Measurements from ENCODE around the gene NDOR1. TPM values are rescaled to one million over a fixed set of nuclear protein-coding genes. Genes with fewer than 3 reads are reported as not detected.

NDOR1 gene
- total RNA-seq, 2 donors from 2014 or later, result 6.6 TPM

- Histone ChIP-seq H3K4me3 (no peak overlapping the region), H3K36me3 (peaks cover 11% of the 10 kb centered on the region), H3K27ac (no peak overlapping the region), H3K27me3 (no peaks in the 10 kb centered on the region), H3K9me3 (no peaks in the 10 kb centered on the region), H3K4me1 (peaks cover 0 to 30% of the 10 kb centered on the region in 2 donors)
- no peak for TF ChIP-seq CTCF (IDR thresholded peaks at IDR 0.05)
- no peak for DNase-seq (ENCODE audit: low spot score)
Observed at GRCh38 chr9:137247916-137248175, 42.3 kb downstream of the NDOR1 start.

- Histone ChIP-seq H3K4me3 (no peak overlapping the region), H3K27me3 (no peaks in the 10 kb centered on the region), H3K9me3 (no peaks in the 10 kb centered on the region), H3K36me3 (no peaks in the 10 kb centered on the region), H3K27ac (no peak overlapping the region), H3K4me1 (peaks cover 0 to 26% of the 10 kb centered on the region in 2 donors)
- no peak for TF ChIP-seq CTCF (IDR thresholded peaks at IDR 0.05)
- DNase-seq (ENCODE audit: low spot score), result no peak
Observed at GRCh38 chr9:137250329-137251193, 45.1 kb downstream of the NDOR1 start.

- H3K27me3 ChIP-seq, result no peaks in the 10 kb centered on the region
- H3K4me3 ChIP-seq, result no peak within 1 kb of the TSS
- no peak within 1 kb of the TSS for H3K27ac ChIP-seq
- no peaks in the 10 kb centered on the region for H3K36me3 ChIP-seq
- TF ChIP-seq CTCF (IDR thresholded peaks at IDR 0.05), result no peak
- no peak for DNase-seq (ENCODE audit: low spot score)
- peaks cover 0 to 30% of the 10 kb centered on the region in 2 donors for H3K4me1 ChIP-seq
- H3K9me3 ChIP-seq, result no peaks in the 10 kb centered on the region
Observed at GRCh38 chr9:137251194-137251461, 45.6 kb downstream of the NDOR1 start, which contains the start of gene STPG3. Gene STPG3 (plus strand): TSS chr9:137251286. CDS start chr9:137251287, 1 bp downstream.

- Histone ChIP-seq H3K4me3 (no peak overlapping the region), H3K27me3 (no peaks in the 10 kb centered on the region), H3K9me3 (no peaks in the 10 kb centered on the region), H3K36me3 (peaks cover 3% of the 10 kb centered on the region), H3K4me1 (peaks cover 0 to 36% of the 10 kb centered on the region in 2 donors), H3K27ac (no peak overlapping the region)
- DNase-seq (ENCODE audit: low spot score), result no peak
- TF ChIP-seq CTCF (IDR thresholded peaks at IDR 0.05), result no peak
Observed at GRCh38 chr9:137251490-137252268, 46.2 kb downstream of the NDOR1 start.

- peaks cover 4% of the 10 kb centered on the region for H3K36me3 ChIP-seq
- H3K4me3 ChIP-seq, result no peak overlapping the region
- H3K4me1 ChIP-seq, result peaks cover 0 to 40% of the 10 kb centered on the region in 2 donors
- no peak overlapping the region for H3K27ac ChIP-seq
- no peaks in the 10 kb centered on the region for H3K9me3 ChIP-seq
- no peak for DNase-seq (ENCODE audit: low spot score)
- TF ChIP-seq CTCF (IDR thresholded peaks at IDR 0.05), result no peak
- no peaks in the 10 kb centered on the region for H3K27me3 ChIP-seq
Observed at GRCh38 chr9:137252555-137253506, 47.3 kb downstream of the NDOR1 start.
